A673 (cell line): ENCODE measurements around the gene MYH15. TPM values are rescaled to one million over a fixed set of nuclear protein-coding genes. Genes with fewer than 3 reads are reported as not detected.
A peak's percentile ranks its signal among the peaks of the same experiment; 100 is the strongest.

ENCODE experiments used
- BruUV-seq: library from RNA; stranded (reverse); fragments of 400-500 nt; replicated peaks from 2 replicates; lab custom pipeline; 2021; lab: Mats Ljungman, UMichigan
- CTCF ChIA-PET: fragments of 300-600 bp; sonication (Branson Sonifier 250); formaldehyde crosslinking; loops from one replicate; lab custom pipeline; 2022; ENCODE audit warnings: antibody characterized with exemption; lab: Charles Lee
- POLR2A ChIA-PET: fragments of 300-600 bp; sonication (Branson Sonifier 250); formaldehyde crosslinking; loops from one replicate; lab custom pipeline; 2022; ENCODE audit warnings: antibody characterized with exemption; ENCODE audit not compliant: low non-redundant PET; lab: Charles Lee
- DNase-seq: peaks from one replicate; pipeline ENCODE4 v3.0.0-alpha.2; 2015; ENCODE audit warnings: low spot score
- H3K27ac ChIP-seq: fragments of 200-600 bp; sonication (generic); 2 replicates; pipeline ENCODE4 v1.5.1; 2016; ENCODE audit warnings: mixed run types, low read depth, mild to moderate bottlenecking, mixed read lengths, antibody characterized with exemption, low read length; ENCODE audit not compliant: poor library complexity, severe bottlenecking
- H3K27me3 ChIP-seq: fragments of 200-600 bp; sonication (generic); replicated peaks from 2 replicates; pipeline ENCODE4 v1.6.1; 2017; ENCODE audit warnings: mixed run types, low read depth, mild to moderate bottlenecking, mixed read lengths, antibody characterized with exemption, low read length; ENCODE audit not compliant: insufficient read depth, poor library complexity
- H3K36me3 ChIP-seq: fragments of 200-600 bp; sonication (generic); 2 replicates; pipeline ENCODE4 v1.6.1; 2016; ENCODE audit warnings: mixed run types, mild to moderate bottlenecking, mixed read lengths, antibody characterized with exemption, low read length; ENCODE audit not compliant: insufficient read depth, poor library complexity, severe bottlenecking
- H3K4me1 ChIP-seq: fragments of 200-600 bp; sonication (generic); 2 replicates; pipeline ENCODE4 v1.6.1; 2017; ENCODE audit warnings: mixed run types, mild to moderate bottlenecking, mixed read lengths, antibody characterized with exemption, low read length; ENCODE audit not compliant: insufficient read depth, poor library complexity, severe bottlenecking
- H3K4me3 ChIP-seq: fragments of 200-600 bp; sonication (generic); 2 replicates; pipeline ENCODE4 v1.5.1; 2016; ENCODE audit warnings: low read depth, mixed run types, mild to moderate bottlenecking, mixed read lengths, low read length; ENCODE audit not compliant: poor library complexity, severe bottlenecking
- H3K9me3 ChIP-seq: fragments of 200-600 bp; sonication (generic); 2 replicates; pipeline ENCODE4 v1.6.1; 2016; ENCODE audit warnings: mixed run types, low read depth, mild to moderate bottlenecking, mixed read lengths, antibody characterized with exemption, low read length; ENCODE audit not compliant: poor library complexity, severe bottlenecking
- CTCF ChIP-seq: fragments of 300-800, 200-600 bp; sonication (generic); conservative IDR thresholded peaks from 2 replicates; pipeline ENCODE4 v1.5.1; 2017; ENCODE audit warnings: low read depth, mild to moderate bottlenecking, antibody characterized with exemption, low read length, moderate library complexity, mixed read lengths
- EZH2 ChIP-seq: fragments of 200-600 bp; sonication (generic); IDR thresholded peaks from 2 replicates; pipeline ENCODE4 v1.6.1; 2017; ENCODE audit warnings: borderline replicate concordance, low read depth, mild to moderate bottlenecking, mixed read lengths, antibody characterized with exemption, low read length; ENCODE audit not compliant: poor library complexity, severe bottlenecking
- intact Hi-C: fragments of 100-400 bp; cut with micrococcal nuclease; formaldehyde crosslinking; loops from one replicate; pipeline ENCODE4 v1.10.0; 2022; ENCODE audit not compliant: unreplicated experiment
- total RNA-seq: library from RNA; stranded (reverse); gene quantifications from 2 replicates; pipeline ENCODE4 v1.2.3, GENCODE V29; 2021

The MYH15 gene
- total RNA-seq, 1 experiment from 2014 or later = 1.2 TPM

DNA sequence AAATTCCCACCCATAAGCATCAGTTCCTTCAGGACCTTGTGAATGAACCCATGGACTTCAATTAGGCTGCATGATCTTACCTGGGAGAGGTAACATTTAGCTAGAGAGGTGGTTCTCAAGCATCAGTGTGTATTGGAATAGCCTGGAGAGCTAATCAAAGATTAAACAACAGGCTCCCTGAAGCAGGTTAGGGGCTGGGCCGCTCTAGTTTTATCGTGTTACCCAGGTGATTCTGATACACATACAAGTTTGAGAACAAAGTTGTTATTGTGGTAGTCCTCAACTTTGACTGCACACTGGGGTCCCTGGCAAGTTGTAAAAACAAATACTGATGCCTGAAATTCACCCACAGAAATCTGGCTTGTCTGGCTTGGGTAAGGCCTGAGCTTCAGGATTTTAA is 31.2 kb downstream of the MYH15 start:
- peaks cover 8% of the 10 kb centered on the region for H3K4me1 ChIP-seq
- H3K9me3 ChIP-seq = no peaks in the 10 kb centered on the region
- ChIA-PET CTCF (no interaction called here), POLR2A (no interaction called here)
- H3K4me3 ChIP-seq = no peak overlapping the region
- no peaks in the 10 kb centered on the region for H3K27me3 ChIP-seq
- no peak overlapping the region for H3K27ac ChIP-seq
- no peak for DNase-seq
- TF ChIP-seq CTCF (no peak), EZH2 (no peak)
- BruUV-seq = no TSS peak
- H3K36me3 ChIP-seq = no peaks in the 10 kb centered on the region
- intact Hi-C loops = loop anchor here (5.0 to 10.0 kb wide), 4 partner anchors 542 to 1244 kb away; no protein-coding TSS in a partner anchor

DNA sequence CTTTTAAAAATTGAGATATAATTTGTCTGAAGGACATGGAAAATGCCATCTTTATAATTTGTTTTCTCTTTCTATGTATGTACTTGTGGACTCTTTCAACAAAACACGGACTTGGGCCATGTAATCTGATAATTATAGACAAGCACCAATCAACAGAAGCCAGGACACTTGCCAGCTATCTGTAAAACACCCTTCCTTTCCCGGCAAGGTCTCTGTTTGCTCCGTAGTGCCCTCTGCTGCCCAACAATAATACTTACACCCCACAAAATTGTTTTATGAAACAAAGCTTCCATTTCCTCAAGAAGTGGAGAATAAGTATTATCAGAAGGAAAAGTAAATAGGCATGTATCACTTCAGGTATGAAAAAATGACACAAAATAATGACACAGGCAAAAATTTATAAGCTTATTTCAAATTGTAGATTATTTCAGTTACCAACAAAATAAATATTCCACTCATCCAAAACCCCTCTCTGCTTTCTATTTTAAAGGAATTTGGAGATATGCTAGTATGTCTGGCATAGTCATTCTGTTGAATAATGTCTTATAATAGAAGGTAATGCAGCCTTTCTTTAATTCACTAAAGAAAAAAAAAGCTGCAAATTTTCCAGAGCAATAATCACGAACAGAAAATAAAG is 32.8 kb downstream of the MYH15 start:
- CTCF ChIA-PET = interaction anchor here (0.7 to 1.1 kb wide), 7 partner anchors 17 to 1242 kb away, joined by 3 to 12 read pairs (median 3); partner anchors contain the start of gene IFT57
- no TSS peak for BruUV-seq
- H3K27ac ChIP-seq = no peak overlapping the region

DNA sequence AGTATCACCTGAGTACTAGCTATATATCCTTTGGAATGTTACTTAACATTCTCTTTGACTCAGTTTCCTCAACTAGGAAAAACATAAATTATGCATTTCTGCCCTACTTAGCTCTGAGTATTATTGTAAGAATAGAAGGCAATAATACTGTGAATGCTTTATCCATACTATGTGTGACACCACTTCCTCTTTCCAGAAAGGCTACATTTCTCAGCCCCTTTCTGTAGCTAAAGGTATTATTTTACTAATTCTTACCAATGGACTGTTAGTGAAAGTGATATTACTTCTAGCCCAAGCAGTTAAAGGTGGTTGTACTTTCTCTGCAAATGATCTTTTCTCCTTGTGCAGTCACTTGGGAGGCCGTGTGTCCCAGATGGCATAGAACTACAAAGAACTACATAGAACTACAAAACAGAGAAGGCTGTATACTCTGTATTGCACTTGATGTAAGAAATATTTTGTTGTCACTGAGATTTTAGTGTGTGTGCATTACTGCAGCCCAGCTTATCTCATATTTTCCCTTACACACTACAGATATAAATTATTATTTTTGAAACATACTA is 35.1 kb downstream of the MYH15 start:
- no peaks in the 10 kb centered on the region for H3K36me3 ChIP-seq
- H3K27me3 ChIP-seq = no peaks in the 10 kb centered on the region
- no peak for DNase-seq
- intact Hi-C loops = loop anchor here (5.0 to 10.0 kb wide), 4 partner anchors 538 to 1240 kb away; no protein-coding TSS in a partner anchor
- ChIA-PET POLR2A (no interaction called here), CTCF (interaction anchor here (0.6 kb wide), 1 partner anchor 322 kb away, joined by 3 read pairs; no protein-coding TSS in a partner anchor)
- no peak for TF ChIP-seq EZH2
- no peak for TF ChIP-seq CTCF
- no peak overlapping the region for H3K4me3 ChIP-seq
- H3K4me1 ChIP-seq = peaks cover 21% of the 10 kb centered on the region
- no peak overlapping the region for H3K27ac ChIP-seq
- no TSS peak for BruUV-seq
- H3K9me3 ChIP-seq = no peaks in the 10 kb centered on the region

More for the DNA sequence above, 32.8 kb downstream of the MYH15 start:
- Histone ChIP-seq H3K9me3 (no peaks in the 10 kb centered on the region), H3K4me3 (no peak overlapping the region), H3K27me3 (no peaks in the 10 kb centered on the region), H3K36me3 (no peaks in the 10 kb centered on the region), H3K4me1 (peaks cover 8% of the 10 kb centered on the region)
- TF ChIP-seq CTCF (peak; percentile 80), EZH2 (no peak)
- DNase-seq = peak; percentile 84
- POLR2A ChIA-PET = no interaction called here
- intact Hi-C loops = loop anchor here (1.0 to 10.0 kb wide), 5 partner anchors 324 to 1243 kb away; no protein-coding TSS in a partner anchor
